ENCODE results near the gene COL9A2. TPM values are rescaled to one million over a fixed set of nuclear protein-coding genes. Genes with fewer than 3 reads are reported as not detected.

Gene COL9A2
- total RNA-seq, 1 donor from 2014 or later: 20.2 TPM

DNA sequence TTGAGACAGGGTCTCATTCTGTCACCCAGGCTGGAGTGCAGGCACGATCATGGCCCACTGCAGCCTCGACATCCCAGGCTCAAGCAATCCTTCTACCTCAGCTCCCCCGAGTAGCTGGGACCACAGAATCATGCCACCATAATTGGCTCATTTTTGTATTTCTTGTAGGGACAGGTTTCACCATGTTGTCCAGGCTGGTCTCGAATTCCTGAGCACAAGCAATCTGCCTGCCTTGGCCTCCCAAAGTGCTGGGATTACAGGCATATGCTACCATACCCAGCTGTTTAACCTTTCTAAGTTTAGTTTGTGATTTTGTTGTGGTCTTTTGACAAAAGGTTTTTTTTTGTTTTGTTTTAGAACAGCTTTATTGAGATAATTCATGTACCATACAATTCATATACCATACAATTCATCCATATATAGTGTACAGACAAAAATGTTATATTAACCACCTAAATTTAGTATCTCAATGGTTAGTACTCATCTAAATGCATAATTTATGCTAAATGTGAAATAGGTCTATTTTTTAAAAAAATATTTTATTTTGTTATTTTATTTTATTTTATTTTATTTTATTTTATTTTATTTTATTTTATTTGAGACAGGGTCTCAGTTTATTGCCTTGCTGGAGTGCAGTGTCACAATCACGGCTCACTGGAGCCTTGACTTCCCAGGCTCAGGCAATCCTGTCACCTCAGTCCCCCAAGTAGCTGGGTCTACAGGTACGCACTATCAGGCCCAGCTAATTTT is 50.1 kb downstream of the COL9A2 start:
- no peak for DNase-seq (ENCODE audit: low read depth)
- no peaks in the 10 kb centered on the region for H3K36me3 ChIP-seq (ENCODE audit: control insufficient read depth, insufficient read depth, low read length)
- H3K27me3 ChIP-seq (ENCODE audit: control insufficient read depth, insufficient read depth, low read length): no peaks in the 10 kb centered on the region
- no peak overlapping the region for H3K4me3 ChIP-seq (ENCODE audit: low read depth, low read length)
- TF ChIP-seq, protein P1, sequence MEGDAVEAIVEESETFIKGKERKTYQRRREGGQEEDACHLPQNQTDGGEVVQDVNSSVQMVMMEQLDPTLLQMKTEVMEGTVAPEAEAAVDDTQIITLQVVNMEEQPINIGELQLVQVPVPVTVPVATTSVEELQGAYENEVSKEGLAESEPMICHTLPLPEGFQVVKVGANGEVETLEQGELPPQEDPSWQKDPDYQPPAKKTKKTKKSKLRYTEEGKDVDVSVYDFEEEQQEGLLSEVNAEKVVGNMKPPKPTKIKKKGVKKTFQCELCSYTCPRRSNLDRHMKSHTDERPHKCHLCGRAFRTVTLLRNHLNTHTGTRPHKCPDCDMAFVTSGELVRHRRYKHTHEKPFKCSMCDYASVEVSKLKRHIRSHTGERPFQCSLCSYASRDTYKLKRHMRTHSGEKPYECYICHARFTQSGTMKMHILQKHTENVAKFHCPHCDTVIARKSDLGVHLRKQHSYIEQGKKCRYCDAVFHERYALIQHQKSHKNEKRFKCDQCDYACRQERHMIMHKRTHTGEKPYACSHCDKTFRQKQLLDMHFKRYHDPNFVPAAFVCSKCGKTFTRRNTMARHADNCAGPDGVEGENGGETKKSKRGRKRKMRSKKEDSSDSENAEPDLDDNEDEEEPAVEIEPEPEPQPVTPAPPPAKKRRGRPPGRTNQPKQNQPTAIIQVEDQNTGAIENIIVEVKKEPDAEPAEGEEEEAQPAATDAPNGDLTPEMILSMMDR (IDR thresholded peaks at IDR 0.05; ENCODE audit: insufficient read depth, low read length, poor library complexity, severe bottlenecking): no peak

DNA sequence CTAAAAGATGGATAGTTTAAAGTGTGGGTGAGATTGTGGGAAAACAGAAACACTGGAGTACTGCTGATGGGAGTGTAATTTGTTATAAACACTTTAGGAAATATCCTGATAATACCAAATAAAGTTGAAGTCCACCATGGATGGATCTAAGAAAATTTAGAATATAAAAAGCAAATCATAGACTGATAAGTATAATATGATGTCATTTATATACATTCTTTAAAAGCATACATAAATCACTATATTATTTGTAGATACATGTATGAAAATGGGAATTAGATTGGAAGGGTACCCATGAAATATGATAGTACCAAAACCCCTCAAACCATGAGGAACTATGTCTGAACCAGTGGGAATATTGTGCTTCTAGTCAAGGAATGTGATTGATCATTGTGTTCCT is 51.2 kb downstream of the COL9A2 start:
- H3K27me3 ChIP-seq (ENCODE audit: control insufficient read depth, insufficient read depth, low read length): no peaks in the 10 kb centered on the region
- DNase-seq (ENCODE audit: low read depth): no peak
- no peak overlapping the region for H3K4me3 ChIP-seq (ENCODE audit: low read depth, low read length)
- H3K36me3 ChIP-seq (ENCODE audit: control insufficient read depth, insufficient read depth, low read length): no peaks in the 10 kb centered on the region
- TF ChIP-seq, protein P1 (IDR thresholded peaks at IDR 0.05; ENCODE audit: insufficient read depth, low read length, poor library complexity, severe bottlenecking): no peak

DNA sequence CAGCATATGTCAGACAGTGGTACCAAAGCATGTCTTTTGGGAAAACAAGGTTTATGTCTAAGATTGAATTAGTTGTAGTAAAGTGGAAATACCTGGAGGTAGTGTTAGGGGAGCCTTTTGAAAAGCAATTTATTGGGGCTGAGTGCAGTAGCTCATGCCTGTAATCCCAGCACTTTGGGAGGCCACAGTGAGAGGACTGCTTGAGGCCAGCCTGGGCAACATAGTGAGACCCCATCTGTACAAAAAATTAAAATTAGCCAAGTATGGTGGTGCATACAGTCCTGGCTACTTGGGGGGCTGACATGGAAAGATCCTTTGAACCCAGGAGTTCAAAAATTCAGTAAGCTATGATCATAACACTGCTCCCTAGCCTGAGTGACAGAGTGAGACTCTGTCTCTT is 51.8 kb downstream of the COL9A2 start:
- H3K36me3 ChIP-seq (ENCODE audit: control insufficient read depth, insufficient read depth, low read length): no peaks in the 10 kb centered on the region
- H3K4me3 ChIP-seq (ENCODE audit: low read depth, low read length): no peak overlapping the region
- no peak for DNase-seq (ENCODE audit: low read depth)
- TF ChIP-seq, protein P1 (IDR thresholded peaks at IDR 0.05; ENCODE audit: insufficient read depth, low read length, poor library complexity, severe bottlenecking): no peak
- H3K27me3 ChIP-seq (ENCODE audit: control insufficient read depth, insufficient read depth, low read length): no peaks in the 10 kb centered on the region

DNA sequence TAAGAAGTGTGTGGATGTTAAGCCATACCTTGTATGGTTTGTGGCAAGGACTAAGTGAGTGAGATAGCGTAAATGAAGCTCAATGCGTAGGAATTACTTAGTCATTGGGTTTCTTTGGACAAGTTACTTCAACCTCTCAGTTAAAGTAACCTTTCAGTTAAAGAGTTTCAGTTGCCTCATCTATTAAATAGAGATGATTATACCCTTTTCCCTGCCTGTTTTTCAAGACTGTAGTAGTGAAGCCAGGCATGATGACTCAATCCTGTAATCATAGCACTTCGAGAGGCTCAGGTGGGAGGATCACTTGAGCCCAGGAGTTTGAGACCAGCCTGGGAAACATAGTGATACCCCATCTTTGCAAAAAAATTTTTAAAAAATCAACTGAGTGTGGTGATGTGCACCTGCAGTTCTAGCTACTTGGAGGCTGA is 52.7 kb downstream of the COL9A2 start:
- H3K27me3 ChIP-seq (ENCODE audit: control insufficient read depth, insufficient read depth, low read length): no peaks in the 10 kb centered on the region
- no peak overlapping the region for H3K4me3 ChIP-seq (ENCODE audit: low read depth, low read length)
- DNase-seq (ENCODE audit: low read depth): no peak
- TF ChIP-seq, protein P1 (IDR thresholded peaks at IDR 0.05; ENCODE audit: insufficient read depth, low read length, poor library complexity, severe bottlenecking): no peak
- H3K36me3 ChIP-seq (ENCODE audit: control insufficient read depth, insufficient read depth, low read length): no peaks in the 10 kb centered on the region

DNA sequence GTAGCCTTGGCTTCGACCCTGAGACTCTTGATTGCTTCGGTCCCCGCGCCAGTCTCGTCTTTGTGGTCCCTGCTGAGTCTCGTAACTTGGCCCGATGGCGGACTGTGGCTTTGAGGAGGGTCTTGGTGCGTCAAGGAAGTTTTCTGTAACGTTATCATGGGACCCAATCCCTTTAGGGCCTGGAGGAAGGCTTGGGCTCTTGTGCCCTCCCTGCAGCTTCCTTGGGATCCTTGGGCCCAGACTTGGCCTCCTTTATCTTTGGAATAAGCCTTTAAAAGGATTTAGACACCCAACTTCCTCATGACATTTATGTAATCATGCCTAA is 58.7 kb downstream of the COL9A2 start:
- Histone ChIP-seq H3K36me3 (ENCODE audit: control insufficient read depth, insufficient read depth, low read length) (no peaks in the 10 kb centered on the region), H3K4me3 (ENCODE audit: low read depth, low read length) (peak overlapping the region; percentile 76), H3K27me3 (ENCODE audit: control insufficient read depth, insufficient read depth, low read length) (no peaks in the 10 kb centered on the region)
- DNase-seq (ENCODE audit: low read depth): no peak
- TF ChIP-seq, protein P1 (IDR thresholded peaks at IDR 0.05; ENCODE audit: insufficient read depth, low read length, poor library complexity, severe bottlenecking): no peak
